GM12865 (cell line): ENCODE measurements around the gene INIP.

Source experiments
- DNase-seq: peaks from one replicate; pipeline ENCODE4 v3.0.0; 2010; ENCODE audit warnings: low read depth
- H3K4me3 ChIP-seq: 2 replicates; pipeline ENCODE4 v1.5.1; 2011; ENCODE audit warnings: mild to moderate bottlenecking, low read depth, low read length, control low read depth
- CTCF ChIP-seq: IDR thresholded peaks from 2 replicates; pipeline ENCODE4 v1.5.1; 2011; ENCODE audit warnings: low read length, control low read depth, low read depth, inconsistent platforms; ENCODE audit not compliant: insufficient read depth; ENCODE audit errors: missing control alignments

Gene INIP

GRCh38 chr9:112752334-112753125, 34.6 kb upstream of the INIP start:
- H3K4me3 ChIP-seq: no peak overlapping the region
- no peak for DNase-seq
- TF ChIP-seq CTCF: no peak

GRCh38 chr9:112751056-112751795, 33.3 kb upstream of the INIP start:
- H3K4me3 ChIP-seq: peak overlapping the region; percentile 77
- TF ChIP-seq CTCF: no peak
- peak; percentile 68 for DNase-seq

GRCh38 chr9:112750764-112751055, 32.8 kb upstream of the INIP start:
- DNase-seq: no peak
- TF ChIP-seq CTCF: no peak
- H3K4me3 ChIP-seq: peak overlapping the region; percentile 77

- H3K4me3 ChIP-seq: peak within 1 kb of the TSS; percentile 77
- no peak for TF ChIP-seq CTCF
- DNase-seq: peak; percentile 92
Observed at GRCh38 chr9:112750016-112750763, 32.3 kb upstream of the INIP start, which contains the start of gene SNX30. TSS of gene SNX30 (plus strand) at chr9:112750760. CDS start at chr9:112751002, 242 bp downstream.

GRCh38 chr9:112747094-112747493, 29.2 kb upstream of the INIP start:
- TF ChIP-seq CTCF: no peak
- no peak overlapping the region for H3K4me3 ChIP-seq
- DNase-seq: no peak

- no peak for TF ChIP-seq CTCF
- DNase-seq: no peak
- H3K4me3 ChIP-seq: no peak overlapping the region
Observed at GRCh38 chr9:112744177-112744576, 26.3 kb upstream of the INIP start.
